8988T (cell line): ENCODE results near the gene GRB10.
"Not testable (repeated sequence)": the region's sequence is repeated elsewhere in the genome, so short reads cannot be mapped to it uniquely, and the experiment has no call there.

ENCODE experiments used
- DNase-seq: peaks from one replicate; pipeline ENCODE4 v3.0.0; 2011

The GRB10 gene

GRCh38 chr7:50774319-50774718 is 8.4 kb downstream of the GRB10 start:
- no peak for DNase-seq

- DNase-seq: not testable (repeated sequence)
Measured at GRCh38 chr7:50773071-50773470, 9.6 kb downstream of the GRB10 start.

GRCh38 chr7:50771120-50772002 is 11.3 kb downstream of the GRB10 start:
- DNase-seq: no peak

GRCh38 chr7:50768485-50769474 is 13.9 kb downstream of the GRB10 start:
- DNase-seq: no peak

- DNase-seq: no peak
Measured at GRCh38 chr7:50766849-50767207, 15.9 kb downstream of the GRB10 start.

- no peak for DNase-seq
Measured at GRCh38 chr7:50766106-50766848, 16.4 kb downstream of the GRB10 start.

- DNase-seq: no peak
Measured at GRCh38 chr7:50762337-50762736, 20.4 kb downstream of the GRB10 start.

GRCh38 chr7:50761713-50762112 is 21.0 kb downstream of the GRB10 start:
- no peak for DNase-seq

- DNase-seq: no peak
Measured at GRCh38 chr7:50757703-50758390, 24.8 kb downstream of the GRB10 start.

GRCh38 chr7:50756180-50756579 is 26.5 kb downstream of the GRB10 start:
- DNase-seq: no peak

GRCh38 chr7:50754684-50755083 is 28.0 kb downstream of the GRB10 start:
- DNase-seq: no peak

GRCh38 chr7:50754241-50754640 is 28.5 kb downstream of the GRB10 start:
- no peak for DNase-seq

- no peak for DNase-seq
Measured at GRCh38 chr7:50752422-50752821, 30.3 kb downstream of the GRB10 start.

- DNase-seq: no peak
Measured at GRCh38 chr7:50751146-50751545, 31.6 kb downstream of the GRB10 start.

- no peak for DNase-seq
Measured at GRCh38 chr7:50749896-50750295, 32.8 kb downstream of the GRB10 start.

- DNase-seq: no peak
Measured at GRCh38 chr7:50748472-50748871, 34.2 kb downstream of the GRB10 start.

- DNase-seq: no peak
Measured at GRCh38 chr7:50745835-50746234, 36.9 kb downstream of the GRB10 start.

GRCh38 chr7:50745336-50745735 is 37.4 kb downstream of the GRB10 start:
- no peak for DNase-seq

- DNase-seq: no peak
Measured at GRCh38 chr7:50743893-50744292, 38.8 kb downstream of the GRB10 start.

GRCh38 chr7:50743016-50743415 is 39.7 kb downstream of the GRB10 start:
- no peak for DNase-seq

- DNase-seq: no peak
Measured at GRCh38 chr7:50742401-50742800, 40.3 kb downstream of the GRB10 start.

- DNase-seq: no peak
Measured at GRCh38 chr7:50739744-50740435, 42.8 kb downstream of the GRB10 start.
